SK-N-SH (cell line): ENCODE measurements around the gene LHX5. TPM values are rescaled to one million over a fixed set of nuclear protein-coding genes. Genes with fewer than 3 reads are reported as not detected.

ENCODE experiments used
- CTCF ChIA-PET: fragments of 300-600, 350-600 bp; formaldehyde crosslinking; extraction: SDS; loops from one replicate; lab custom pipeline; 2021; lab: Yijun Ruan, JAX
- POLR2A ChIA-PET: fragments of 350-600 bp; sonication (Branson Sonifier 250); formaldehyde crosslinking; extraction: SDS; loops from one replicate; lab custom pipeline; 2020; ENCODE audit warnings: antibody characterized with exemption, inconsistent platforms; lab: Yijun Ruan, JAX
- DNase-seq: peaks from one replicate; pipeline ENCODE4 v3.0.0; 2012
- H2AFZ ChIP-seq: fragments of 200-600 bp; sonication (generic); 2 replicates; pipeline ENCODE4 v1.8.1; 2016; ENCODE audit warnings: antibody characterized with exemption, mild to moderate bottlenecking, low read depth
- H3F3A ChIP-seq: fragments of 200-600 bp; sonication (generic); replicated peaks from 2 replicates; pipeline ENCODE3; 2016; ENCODE audit warnings: antibody characterized with exemption, mild to moderate bottlenecking; ENCODE audit not compliant: insufficient read depth
- H3K27ac ChIP-seq, 2 experiments: fragments of 200-500 bp in 1 of 2; fragments of 200-600 bp in 1 of 2; sonication (Bioruptor generic) in 1 of 2; sonication (generic), shearing (Covaris generic) in 1 of 2; 2 replicates each; pipeline versions ENCODE4 v1.5.1 to v1.6.1; 2014 to 2016; ENCODE audit warnings: low read depth in 2 of 2, inconsistent platforms in 1 of 2, low read length in 1 of 2, mild to moderate bottlenecking in 1 of 2, mixed read lengths in 1 of 2
- H3K27me3 ChIP-seq: fragments of 200-600 bp; sonication (generic), shearing (Covaris generic); 2 replicates; pipeline ENCODE4 v1.6.1; 2016; ENCODE audit warnings: mixed run types; ENCODE audit not compliant: insufficient read depth
- H3K36me3 ChIP-seq, 2 experiments: fragments of 200-500 bp in 1 of 2; fragments of 200-600 bp in 1 of 2; sonication (Bioruptor generic) in 1 of 2; sonication (generic) in 1 of 2; replicated peaks in 1 of 2; 2 replicates each; pipeline versions ENCODE3 to v1.5.1; 2014 to 2016; ENCODE audit warnings: low read length in 1 of 2, mild to moderate bottlenecking in 1 of 2; ENCODE audit not compliant: insufficient read depth in 2 of 2, control insufficient read depth in 1 of 2
- H3K4me1 ChIP-seq, 2 experiments: fragments of 200-500 bp in 1 of 2; fragments of 200-600 bp in 1 of 2; sonication (Bioruptor generic) in 1 of 2; sonication (generic), shearing (Covaris generic) in 1 of 2; 2 replicates each; pipeline versions ENCODE4 v1.5.1 to v1.6.1; 2014 to 2016; ENCODE audit warnings: low read depth in 1 of 2, low read length in 1 of 2, mixed run types in 1 of 2; ENCODE audit not compliant: insufficient read depth in 2 of 2, control insufficient read depth in 1 of 2
- H3K4me2 ChIP-seq: fragments of 200-600 bp; sonication (generic), shearing (Covaris generic); 2 replicates; pipeline ENCODE4 v1.6.1; 2017; ENCODE audit warnings: mixed run types
- H3K4me3 ChIP-seq, 2 experiments: fragments of 200-500 bp in 1 of 2; fragments of 200-600 bp in 1 of 2; sonication (Bioruptor generic) in 1 of 2; sonication (generic), shearing (Covaris generic) in 1 of 2; 2 replicates each; pipeline versions ENCODE4 v1.5.1 to v1.8.1; 2014 to 2016; ENCODE audit warnings: low read depth in 2 of 2, inconsistent platforms in 1 of 2, low read length in 1 of 2, mild to moderate bottlenecking in 1 of 2, mixed read lengths in 1 of 2, moderate library complexity in 1 of 2
- H3K79me2 ChIP-seq: fragments of 200-600 bp; sonication (generic); 2 replicates; pipeline ENCODE4 v1.8.1; 2017; ENCODE audit warnings: mild to moderate bottlenecking; ENCODE audit not compliant: insufficient read depth
- H3K9ac ChIP-seq: fragments of 200-600 bp; sonication (generic); 2 replicates; pipeline ENCODE4 v1.6.1; 2017; ENCODE audit warnings: mixed run types
- H3K9me2 ChIP-seq: fragments of 200-600 bp; sonication (generic); 2 replicates; pipeline ENCODE4 v1.6.1; 2017; ENCODE audit warnings: mixed run types
- H3K9me3 ChIP-seq: fragments of 200-600 bp; sonication (generic); 2 replicates; pipeline ENCODE4 v1.6.1; 2017; ENCODE audit warnings: mixed run types, mild to moderate bottlenecking, moderate library complexity
- H4K20me1 ChIP-seq: fragments of 200-600 bp; sonication (generic); 2 replicates; pipeline ENCODE4 v1.6.1; 2017; ENCODE audit warnings: mild to moderate bottlenecking, mixed run types; ENCODE audit not compliant: insufficient read depth
- ELF1 ChIP-seq: IDR thresholded peaks from 2 replicates; pipeline ENCODE4 v1.4.0; 2012
- FOSL2 ChIP-seq: IDR thresholded peaks from 2 replicates; pipeline ENCODE4 v1.4.0; 2012; ENCODE audit warnings: low read depth, mild to moderate bottlenecking, moderate library complexity, borderline replicate concordance
- GABPA ChIP-seq: IDR thresholded peaks from 2 replicates; pipeline ENCODE4 v1.4.0; 2012; ENCODE audit warnings: low read depth, mild to moderate bottlenecking
- GATA2 ChIP-seq: sonication (generic); formaldehyde crosslinking; IDR thresholded peaks from 2 replicates; pipeline ENCODE4 v1.5.0; 2020; ENCODE audit warnings: mild to moderate bottlenecking, missing genetic modification reagents
- JUND ChIP-seq: IDR thresholded peaks from 2 replicates; pipeline ENCODE4 v1.4.0; 2012
- MXI1 ChIP-seq: IDR thresholded peaks from 2 replicates; pipeline ENCODE4 v1.6.1; 2012; ENCODE audit warnings: mild to moderate bottlenecking, low read depth, low read length, improper control_type of control experiment
- RAD21 ChIP-seq: IDR thresholded peaks from 2 replicates; pipeline ENCODE4 v1.6.1; 2012; ENCODE audit warnings: mild to moderate bottlenecking, low read length
- RFX5 ChIP-seq: IDR thresholded peaks from 2 replicates; pipeline ENCODE4 v1.6.1; 2012; ENCODE audit warnings: mild to moderate bottlenecking, improper control_type of control experiment, low read length
- RXRA ChIP-seq: IDR thresholded peaks from 2 replicates; pipeline ENCODE4 v1.4.0; 2012; ENCODE audit warnings: low read depth, mild to moderate bottlenecking, borderline replicate concordance
- TAF1 ChIP-seq: IDR thresholded peaks from 2 replicates; pipeline ENCODE4 v1.6.1; 2012; ENCODE audit warnings: low read depth, mild to moderate bottlenecking, low read length, moderate library complexity, borderline replicate concordance
- YY1 ChIP-seq: IDR thresholded peaks from 2 replicates; pipeline ENCODE4 v1.4.0; 2012; ENCODE audit warnings: low read depth, mild to moderate bottlenecking
- WGBS: methylation state at CpG from one replicate; pipeline ENCODE4 v1.1.6; 2017; ENCODE audit warnings: low lambda C conversion rate; 5-methylcytosine and 5-hydroxymethylcytosine counted together
- polyA plus RNA-seq, 3 experiments: library from polyadenylated mRNA; depleted of rRNA; stranded (reverse); fragments of >200 nt; gene quantifications; 2 replicates each; pipeline ENCODE4 v1.2.3, GENCODE V29; 2012
- TF ChIP-seq, protein P1 (sequence below): IDR thresholded peaks from 2 replicates; pipeline ENCODE4 v1.4.0; 2012; ENCODE audit warnings: low read depth
- TF ChIP-seq, protein P2 (sequence below): fragments of 150-350 bp; IDR thresholded peaks from 2 replicates; pipeline ENCODE4 v1.6.1; 2016; ENCODE audit warnings: mild to moderate bottlenecking, low read depth, low read length
- TF ChIP-seq, protein P3 (sequence below): IDR thresholded peaks from 2 replicates; pipeline ENCODE4 v1.6.1; 2012; ENCODE audit warnings: mild to moderate bottlenecking, low read depth, low read length, moderate library complexity
- TF ChIP-seq, protein P4 (sequence below): IDR thresholded peaks from 2 replicates; pipeline ENCODE4 v1.4.0; 2012; ENCODE audit warnings: low read depth, borderline replicate concordance
- TF ChIP-seq, protein P5 (sequence below): fragments of 200-600 bp; sonication (generic); IDR thresholded peaks from 2 replicates; pipeline ENCODE4 v1.6.1; 2017; ENCODE audit warnings: antibody characterized with exemption, mild to moderate bottlenecking, moderate library complexity
- TF ChIP-seq, protein P6 (sequence below): IDR thresholded peaks from 2 replicates; pipeline ENCODE4 v1.4.0; 2012; ENCODE audit warnings: low read depth, borderline replicate concordance

LHX5 gene
- polyA plus RNA-seq, 1 of the 3 experiments (the other 2 are of a cell fraction), result not detected

DNA sequence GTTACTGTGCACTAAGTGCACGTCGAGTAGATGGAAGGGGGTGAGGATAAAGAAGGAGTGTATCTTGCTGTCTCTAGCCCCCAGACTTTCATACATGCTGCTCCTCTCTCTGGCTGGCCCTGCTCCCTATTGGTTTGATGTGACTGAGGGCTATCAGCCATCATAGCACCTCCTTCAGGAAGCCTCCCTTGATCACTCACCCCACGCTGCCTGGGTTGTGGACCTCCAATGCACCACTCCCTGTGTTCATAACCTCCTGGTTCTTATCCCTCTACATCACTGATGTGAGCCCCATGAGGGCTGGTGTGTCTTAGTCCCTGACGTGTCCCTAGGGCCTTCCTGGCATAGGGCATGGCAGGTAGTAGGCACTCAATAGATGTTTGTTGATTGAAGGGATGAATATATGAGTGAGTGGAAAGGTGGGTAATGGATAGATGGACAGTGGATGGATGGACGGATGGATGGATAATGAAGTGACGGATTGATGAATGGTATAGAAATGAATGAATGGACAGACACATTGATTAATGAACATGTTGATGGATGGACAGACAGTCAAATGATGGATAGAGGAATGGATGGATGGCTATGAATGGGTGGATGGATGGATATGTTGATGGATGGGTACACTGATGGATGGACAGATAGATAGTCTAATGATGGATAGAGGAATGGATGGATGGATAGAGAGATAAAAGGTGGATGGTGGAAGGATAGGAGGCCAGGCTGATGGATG is 34.5 kb downstream of the LHX5 start:
- ChIA-PET POLR2A (no interaction called here), CTCF (no interaction called here)
- Histone ChIP-seq H3K9ac (no peak overlapping the region), H3K9me2 (no peaks in the 10 kb centered on the region), H3K27me3 (no peaks in the 10 kb centered on the region), H3K9me3 (no peaks in the 10 kb centered on the region), H3K4me3 (no peak overlapping the region), H3K27ac (no peak overlapping the region), H3K79me2 (no peaks in the 10 kb centered on the region), H2AFZ (no peak overlapping the region), H3K36me3 (no peaks in the 10 kb centered on the region), H4K20me1 (no peaks in the 10 kb centered on the region), H3K4me1 (no peaks in the 10 kb centered on the region), H3K4me2 (no peak overlapping the region), H3F3A (no peaks in the 10 kb centered on the region)
- no peak for DNase-seq
- WGBS, result 75% methylated on average over 6 of the region's 6 CpGs
- no peak for TF ChIP-seq GATA2 (CRISPR knock-in tag)
- TF ChIP-seq JUND, result no peak
- TF ChIP-seq RFX5, result no peak
- no peak for TF ChIP-seq YY1
- no peak for TF ChIP-seq TAF1
- TF ChIP-seq, protein P1, sequence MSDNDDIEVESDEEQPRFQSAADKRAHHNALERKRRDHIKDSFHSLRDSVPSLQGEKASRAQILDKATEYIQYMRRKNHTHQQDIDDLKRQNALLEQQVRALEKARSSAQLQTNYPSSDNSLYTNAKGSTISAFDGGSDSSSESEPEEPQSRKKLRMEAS, result no peak
- no peak for TF ChIP-seq RXRA
- TF ChIP-seq, protein P2, sequence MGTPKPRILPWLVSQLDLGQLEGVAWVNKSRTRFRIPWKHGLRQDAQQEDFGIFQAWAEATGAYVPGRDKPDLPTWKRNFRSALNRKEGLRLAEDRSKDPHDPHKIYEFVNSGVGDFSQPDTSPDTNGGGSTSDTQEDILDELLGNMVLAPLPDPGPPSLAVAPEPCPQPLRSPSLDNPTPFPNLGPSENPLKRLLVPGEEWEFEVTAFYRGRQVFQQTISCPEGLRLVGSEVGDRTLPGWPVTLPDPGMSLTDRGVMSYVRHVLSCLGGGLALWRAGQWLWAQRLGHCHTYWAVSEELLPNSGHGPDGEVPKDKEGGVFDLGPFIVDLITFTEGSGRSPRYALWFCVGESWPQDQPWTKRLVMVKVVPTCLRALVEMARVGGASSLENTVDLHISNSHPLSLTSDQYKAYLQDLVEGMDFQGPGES, result no peak
- no peak for TF ChIP-seq MXI1
- no peak for TF ChIP-seq ELF1
- TF ChIP-seq, protein P3, sequence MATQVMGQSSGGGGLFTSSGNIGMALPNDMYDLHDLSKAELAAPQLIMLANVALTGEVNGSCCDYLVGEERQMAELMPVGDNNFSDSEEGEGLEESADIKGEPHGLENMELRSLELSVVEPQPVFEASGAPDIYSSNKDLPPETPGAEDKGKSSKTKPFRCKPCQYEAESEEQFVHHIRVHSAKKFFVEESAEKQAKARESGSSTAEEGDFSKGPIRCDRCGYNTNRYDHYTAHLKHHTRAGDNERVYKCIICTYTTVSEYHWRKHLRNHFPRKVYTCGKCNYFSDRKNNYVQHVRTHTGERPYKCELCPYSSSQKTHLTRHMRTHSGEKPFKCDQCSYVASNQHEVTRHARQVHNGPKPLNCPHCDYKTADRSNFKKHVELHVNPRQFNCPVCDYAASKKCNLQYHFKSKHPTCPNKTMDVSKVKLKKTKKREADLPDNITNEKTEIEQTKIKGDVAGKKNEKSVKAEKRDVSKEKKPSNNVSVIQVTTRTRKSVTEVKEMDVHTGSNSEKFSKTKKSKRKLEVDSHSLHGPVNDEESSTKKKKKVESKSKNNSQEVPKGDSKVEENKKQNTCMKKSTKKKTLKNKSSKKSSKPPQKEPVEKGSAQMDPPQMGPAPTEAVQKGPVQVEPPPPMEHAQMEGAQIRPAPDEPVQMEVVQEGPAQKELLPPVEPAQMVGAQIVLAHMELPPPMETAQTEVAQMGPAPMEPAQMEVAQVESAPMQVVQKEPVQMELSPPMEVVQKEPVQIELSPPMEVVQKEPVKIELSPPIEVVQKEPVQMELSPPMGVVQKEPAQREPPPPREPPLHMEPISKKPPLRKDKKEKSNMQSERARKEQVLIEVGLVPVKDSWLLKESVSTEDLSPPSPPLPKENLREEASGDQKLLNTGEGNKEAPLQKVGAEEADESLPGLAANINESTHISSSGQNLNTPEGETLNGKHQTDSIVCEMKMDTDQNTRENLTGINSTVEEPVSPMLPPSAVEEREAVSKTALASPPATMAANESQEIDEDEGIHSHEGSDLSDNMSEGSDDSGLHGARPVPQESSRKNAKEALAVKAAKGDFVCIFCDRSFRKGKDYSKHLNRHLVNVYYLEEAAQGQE, result no peak
- TF ChIP-seq, protein P4, sequence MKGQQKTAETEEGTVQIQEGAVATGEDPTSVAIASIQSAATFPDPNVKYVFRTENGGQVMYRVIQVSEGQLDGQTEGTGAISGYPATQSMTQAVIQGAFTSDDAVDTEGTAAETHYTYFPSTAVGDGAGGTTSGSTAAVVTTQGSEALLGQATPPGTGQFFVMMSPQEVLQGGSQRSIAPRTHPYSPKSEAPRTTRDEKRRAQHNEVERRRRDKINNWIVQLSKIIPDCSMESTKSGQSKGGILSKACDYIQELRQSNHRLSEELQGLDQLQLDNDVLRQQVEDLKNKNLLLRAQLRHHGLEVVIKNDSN, result no peak
- TF ChIP-seq, protein P5, sequence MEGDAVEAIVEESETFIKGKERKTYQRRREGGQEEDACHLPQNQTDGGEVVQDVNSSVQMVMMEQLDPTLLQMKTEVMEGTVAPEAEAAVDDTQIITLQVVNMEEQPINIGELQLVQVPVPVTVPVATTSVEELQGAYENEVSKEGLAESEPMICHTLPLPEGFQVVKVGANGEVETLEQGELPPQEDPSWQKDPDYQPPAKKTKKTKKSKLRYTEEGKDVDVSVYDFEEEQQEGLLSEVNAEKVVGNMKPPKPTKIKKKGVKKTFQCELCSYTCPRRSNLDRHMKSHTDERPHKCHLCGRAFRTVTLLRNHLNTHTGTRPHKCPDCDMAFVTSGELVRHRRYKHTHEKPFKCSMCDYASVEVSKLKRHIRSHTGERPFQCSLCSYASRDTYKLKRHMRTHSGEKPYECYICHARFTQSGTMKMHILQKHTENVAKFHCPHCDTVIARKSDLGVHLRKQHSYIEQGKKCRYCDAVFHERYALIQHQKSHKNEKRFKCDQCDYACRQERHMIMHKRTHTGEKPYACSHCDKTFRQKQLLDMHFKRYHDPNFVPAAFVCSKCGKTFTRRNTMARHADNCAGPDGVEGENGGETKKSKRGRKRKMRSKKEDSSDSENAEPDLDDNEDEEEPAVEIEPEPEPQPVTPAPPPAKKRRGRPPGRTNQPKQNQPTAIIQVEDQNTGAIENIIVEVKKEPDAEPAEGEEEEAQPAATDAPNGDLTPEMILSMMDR, result no peak
- no peak for TF ChIP-seq GABPA
- no peak for TF ChIP-seq FOSL2
- TF ChIP-seq, protein P6, sequence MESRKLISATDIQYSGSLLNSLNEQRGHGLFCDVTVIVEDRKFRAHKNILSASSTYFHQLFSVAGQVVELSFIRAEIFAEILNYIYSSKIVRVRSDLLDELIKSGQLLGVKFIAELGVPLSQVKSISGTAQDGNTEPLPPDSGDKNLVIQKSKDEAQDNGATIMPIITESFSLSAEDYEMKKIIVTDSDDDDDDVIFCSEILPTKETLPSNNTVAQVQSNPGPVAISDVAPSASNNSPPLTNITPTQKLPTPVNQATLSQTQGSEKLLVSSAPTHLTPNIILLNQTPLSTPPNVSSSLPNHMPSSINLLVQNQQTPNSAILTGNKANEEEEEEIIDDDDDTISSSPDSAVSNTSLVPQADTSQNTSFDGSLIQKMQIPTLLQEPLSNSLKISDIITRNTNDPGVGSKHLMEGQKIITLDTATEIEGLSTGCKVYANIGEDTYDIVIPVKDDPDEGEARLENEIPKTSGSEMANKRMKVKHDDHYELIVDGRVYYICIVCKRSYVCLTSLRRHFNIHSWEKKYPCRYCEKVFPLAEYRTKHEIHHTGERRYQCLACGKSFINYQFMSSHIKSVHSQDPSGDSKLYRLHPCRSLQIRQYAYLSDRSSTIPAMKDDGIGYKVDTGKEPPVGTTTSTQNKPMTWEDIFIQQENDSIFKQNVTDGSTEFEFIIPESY, result no peak
- no peak for TF ChIP-seq RAD21
